ENCODE measurements around the gene ABCB6. TPM values are rescaled to one million over a fixed set of nuclear protein-coding genes. Genes with fewer than 3 reads are reported as not detected.

ABCB6 gene
- total RNA-seq, 2 experiments from 2014 or later, result 6.4 to 10.2 TPM

GRCh38 chr2:219214786-219215185 is 4.0 kb downstream of the ABCB6 start:
- DNase-seq (ENCODE audit: low spot score), result no peak
- no peak overlapping the region for H3K4me2 ChIP-seq (ENCODE audit: low read length)
- TF ChIP-seq EZH2phosphoT487 (IDR thresholded peaks at IDR 0.05; ENCODE audit: borderline replicate concordance, low read depth, low read length) (no peak), CTCF (conservative IDR thresholded peaks at IDR 0.05; ENCODE audit: low read length) (no peak)
- ChIA-PET POLR2A (interaction anchor here (0.6 kb wide), 1 partner anchor 128 kb away, joined by 3 read pairs; no protein-coding TSS in a partner anchor), CTCF (ENCODE audit: unreplicated experiment) (no interaction called here)
- BruUV-seq (replicated peaks), result no TSS peak
- no peaks in the 10 kb centered on the region for H3K9me3 ChIP-seq (ENCODE audit: low read length)
- intact Hi-C loops (cut with micrococcal nuclease; ENCODE audit: unreplicated experiment), result no loop called here
- H3K79me2 ChIP-seq (ENCODE audit: insufficient read depth, low read depth, low read length), result no peaks in the 10 kb centered on the region
- H3K4me1 ChIP-seq (ENCODE audit: insufficient read depth, low read length, poor library complexity, severe bottlenecking), result peaks cover 10% of the 10 kb centered on the region
- H3K4me3 ChIP-seq (ENCODE audit: low read depth, low read length, poor library complexity, severe bottlenecking), result no peak overlapping the region
- no peak overlapping the region for H2AFZ ChIP-seq (ENCODE audit: low read length)
- no peaks in the 10 kb centered on the region for H3K9me2 ChIP-seq (ENCODE audit: insufficient read depth, low read length)
- no peaks in the 10 kb centered on the region for H4K20me1 ChIP-seq (ENCODE audit: insufficient read depth, low read length)
- no peak overlapping the region for H3K27ac ChIP-seq (ENCODE audit: low read depth, low read length, poor library complexity, severe bottlenecking)
- peaks cover 29% of the 10 kb centered on the region for H3K36me3 ChIP-seq (ENCODE audit: insufficient read depth, low read length)

DNA sequence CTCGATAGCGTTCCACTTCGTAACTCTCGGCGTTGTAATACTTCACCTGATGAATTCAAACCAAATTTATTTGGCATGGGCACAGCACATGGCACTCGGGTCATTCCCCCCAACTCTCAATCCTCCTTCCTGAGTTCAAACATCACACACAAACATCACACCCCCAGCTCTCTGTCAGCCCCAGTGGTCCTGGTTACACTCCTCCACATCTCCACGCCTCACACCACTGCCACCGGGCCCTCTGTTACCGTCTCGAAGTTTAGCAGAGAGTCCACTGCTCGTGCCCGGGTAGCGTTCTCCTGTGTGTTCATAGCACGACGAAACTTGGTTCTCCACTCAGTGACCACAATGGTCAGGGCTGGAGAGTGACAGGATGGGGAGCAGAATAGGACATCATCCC is 4.6 kb downstream of the ABCB6 start:
- intact Hi-C loops (cut with micrococcal nuclease; ENCODE audit: unreplicated experiment), result no loop called here
- no TSS peak for BruUV-seq (replicated peaks)
- TF ChIP-seq EZH2phosphoT487 (IDR thresholded peaks at IDR 0.05; ENCODE audit: borderline replicate concordance, low read depth, low read length) (no peak), CTCF (conservative IDR thresholded peaks at IDR 0.05; ENCODE audit: low read length) (no peak)
- Histone ChIP-seq H2AFZ (ENCODE audit: low read length) (no peak overlapping the region), H3K27ac (ENCODE audit: low read depth, low read length, poor library complexity, severe bottlenecking) (no peak overlapping the region), H3K9me3 (ENCODE audit: low read length) (no peaks in the 10 kb centered on the region), H3K4me1 (ENCODE audit: insufficient read depth, low read length, poor library complexity, severe bottlenecking) (peaks cover 10% of the 10 kb centered on the region), H3K79me2 (ENCODE audit: insufficient read depth, low read depth, low read length) (no peaks in the 10 kb centered on the region), H4K20me1 (ENCODE audit: insufficient read depth, low read length) (no peaks in the 10 kb centered on the region), H3K4me3 (ENCODE audit: low read depth, low read length, poor library complexity, severe bottlenecking) (no peak overlapping the region), H3K9me2 (ENCODE audit: insufficient read depth, low read length) (no peaks in the 10 kb centered on the region), H3K4me2 (ENCODE audit: low read length) (no peak overlapping the region), H3K36me3 (ENCODE audit: insufficient read depth, low read length) (peaks cover 35% of the 10 kb centered on the region)
- CTCF ChIA-PET (ENCODE audit: unreplicated experiment), result no interaction called here
- POLR2A ChIA-PET, result interaction anchor here (0.5 kb wide), 1 partner anchor 50 kb away, joined by 3 read pairs; no protein-coding TSS in a partner anchor
- no peak for DNase-seq (ENCODE audit: low spot score)

- H3K9me2 ChIP-seq (ENCODE audit: insufficient read depth, low read length), result no peaks in the 10 kb centered on the region
- H3K4me1 ChIP-seq (ENCODE audit: insufficient read depth, low read length, poor library complexity, severe bottlenecking), result peaks cover 10% of the 10 kb centered on the region
- ChIA-PET CTCF (ENCODE audit: unreplicated experiment) (no interaction called here), POLR2A (interaction anchor here (0.5 kb wide), 2 partner anchors 39 to 50 kb away, joined by 3 read pairs; partner anchors contain the start of gene TUBA4B)
- intact Hi-C loops (cut with micrococcal nuclease; ENCODE audit: unreplicated experiment), result no loop called here
- H2AFZ ChIP-seq (ENCODE audit: low read length), result no peak overlapping the region
- H3K79me2 ChIP-seq (ENCODE audit: insufficient read depth, low read depth, low read length), result no peaks in the 10 kb centered on the region
- TF ChIP-seq CTCF (conservative IDR thresholded peaks at IDR 0.05; ENCODE audit: low read length) (no peak), EZH2phosphoT487 (IDR thresholded peaks at IDR 0.05; ENCODE audit: borderline replicate concordance, low read depth, low read length) (no peak)
- H3K9me3 ChIP-seq (ENCODE audit: low read length), result no peaks in the 10 kb centered on the region
- no peak overlapping the region for H3K4me2 ChIP-seq (ENCODE audit: low read length)
- no peak overlapping the region for H3K27ac ChIP-seq (ENCODE audit: low read depth, low read length, poor library complexity, severe bottlenecking)
- no peak for DNase-seq (ENCODE audit: low spot score)
- peaks cover 39% of the 10 kb centered on the region for H3K36me3 ChIP-seq (ENCODE audit: insufficient read depth, low read length)
- BruUV-seq (replicated peaks), result no TSS peak
- no peak overlapping the region for H3K4me3 ChIP-seq (ENCODE audit: low read depth, low read length, poor library complexity, severe bottlenecking)
- no peaks in the 10 kb centered on the region for H4K20me1 ChIP-seq (ENCODE audit: insufficient read depth, low read length)
These were observed 5.2 kb downstream of the ABCB6 start for GRCh38 chr2:219213486-219214071.

Measured in OCI-LY7 (cell line).